ENCODE results near the gene OR1S2. TPM values are rescaled to one million over a fixed set of nuclear protein-coding genes. Genes with fewer than 3 reads are reported as not detected.

OR1S2 gene
- polyA plus RNA-seq, 1 donor from 2014 or later = not detected

- H3K79me2 ChIP-seq (replicated peaks; ENCODE audit: insufficient read depth, low read length) = no peaks in the 10 kb centered on the region
- H3K4me2 ChIP-seq (ENCODE audit: low read length) = no peak overlapping the region
- no peak overlapping the region for H3K27ac ChIP-seq (ENCODE audit: low read length)
- H4K20me1 ChIP-seq (ENCODE audit: insufficient read depth) = no peaks in the 10 kb centered on the region
- no peak for TF ChIP-seq EP300 (conservative IDR thresholded peaks at IDR 0.05; ENCODE audit: poor library complexity, severe bottlenecking)
- no peak for TF ChIP-seq RAD21 (conservative IDR thresholded peaks at IDR 0.05)
- TF ChIP-seq SMC3 (conservative IDR thresholded peaks at IDR 0.05; ENCODE audit: poor library complexity) = no peak
- TF ChIP-seq MXI1 (conservative IDR thresholded peaks at IDR 0.05; ENCODE audit: poor library complexity, severe bottlenecking) = no peak
- TF ChIP-seq CTCF (IDR thresholded peaks at IDR 0.05; ENCODE audit: poor library complexity, severe bottlenecking) = no peak
- no peak for TF ChIP-seq REST (IDR thresholded peaks at IDR 0.05; ENCODE audit: borderline replicate concordance)
- no peak for TF ChIP-seq TAF1 (IDR thresholded peaks at IDR 0.05; ENCODE audit: low read depth)
- TF ChIP-seq POLR2AphosphoS5 (IDR thresholded peaks at IDR 0.05) = no peak
- TF ChIP-seq EZH2 (IDR thresholded peaks at IDR 0.05; ENCODE audit: borderline replicate concordance, insufficient read depth, low read length, poor library complexity, severe bottlenecking) = no peak
- no peak overlapping the region for H2AFZ ChIP-seq (ENCODE audit: low read depth, low read length)
- H3K27me3 ChIP-seq (ENCODE audit: insufficient read depth, low read depth, low read length) = no peaks in the 10 kb centered on the region
- H3K36me3 ChIP-seq (ENCODE audit: insufficient read depth, low read length) = no peaks in the 10 kb centered on the region
- H3K9me2 ChIP-seq (ENCODE audit: insufficient read depth, low read length) = no peaks in the 10 kb centered on the region
- H3K4me3 ChIP-seq (ENCODE audit: low read length) = no peak overlapping the region
- H3K9me3 ChIP-seq (ENCODE audit: low read length) = no peaks in the 10 kb centered on the region
- no peaks in the 10 kb centered on the region for H3F3A ChIP-seq (ENCODE audit: insufficient read depth, low read length, poor library complexity, severe bottlenecking)
- H3K9ac ChIP-seq (ENCODE audit: low read length) = no peak overlapping the region
Measured at GRCh38 chr11:58193391-58193790, 10.6 kb downstream of the OR1S2 start.

- no peak overlapping the region for H3K9ac ChIP-seq (ENCODE audit: low read length)
- H3K27me3 ChIP-seq (ENCODE audit: insufficient read depth, low read depth, low read length) = no peaks in the 10 kb centered on the region
- H3K79me2 ChIP-seq (replicated peaks; ENCODE audit: insufficient read depth, low read length) = no peaks in the 10 kb centered on the region
- H4K20me1 ChIP-seq (ENCODE audit: insufficient read depth) = no peaks in the 10 kb centered on the region
- no peaks in the 10 kb centered on the region for H3K9me3 ChIP-seq (ENCODE audit: low read length)
- no peak for TF ChIP-seq RAD21 (conservative IDR thresholded peaks at IDR 0.05)
- no peak for TF ChIP-seq SMC3 (conservative IDR thresholded peaks at IDR 0.05; ENCODE audit: poor library complexity)
- no peak overlapping the region for H3K27ac ChIP-seq (ENCODE audit: low read length)
- no peak overlapping the region for H3K4me3 ChIP-seq (ENCODE audit: low read length)
- no peak overlapping the region for H3K4me2 ChIP-seq (ENCODE audit: low read length)
- H2AFZ ChIP-seq (ENCODE audit: low read depth, low read length) = no peak overlapping the region
- no peaks in the 10 kb centered on the region for H3K36me3 ChIP-seq (ENCODE audit: insufficient read depth, low read length)
- H3K9me2 ChIP-seq (ENCODE audit: insufficient read depth, low read length) = no peaks in the 10 kb centered on the region
- H3F3A ChIP-seq (ENCODE audit: insufficient read depth, low read length, poor library complexity, severe bottlenecking) = no peaks in the 10 kb centered on the region
Measured at GRCh38 chr11:58192229-58192628, 11.7 kb downstream of the OR1S2 start.

GRCh38 chr11:58188770-58189169 lies 15.2 kb downstream of the OR1S2 start, which contains the start of gene OR9Q2:
OR9Q2 (plus strand) TSS chr11:58189070; CDS start chr11:58190491, 1,421 bp downstream.
- H3K4me2 ChIP-seq (ENCODE audit: low read length) = no peak within 1 kb of the TSS
- no peaks in the 10 kb centered on the region for H3K9me2 ChIP-seq (ENCODE audit: insufficient read depth, low read length)
- H3K36me3 ChIP-seq (ENCODE audit: insufficient read depth, low read length) = no peaks in the 10 kb centered on the region
- H2AFZ ChIP-seq (ENCODE audit: low read depth, low read length) = no peak within 1 kb of the TSS
- no peak within 1 kb of the TSS for H3K4me3 ChIP-seq (ENCODE audit: low read length)
- no peak within 1 kb of the TSS for H3K9ac ChIP-seq (ENCODE audit: low read length)
- no peak within 1 kb of the TSS for H3K27ac ChIP-seq (ENCODE audit: low read length)
- no peaks in the 10 kb centered on the region for H3K79me2 ChIP-seq (replicated peaks; ENCODE audit: insufficient read depth, low read length)
- TF ChIP-seq SMC3 (conservative IDR thresholded peaks at IDR 0.05; ENCODE audit: poor library complexity) = no peak
- TF ChIP-seq RAD21 (conservative IDR thresholded peaks at IDR 0.05) = no peak
- no peak for TF ChIP-seq EZH2 (IDR thresholded peaks at IDR 0.05; ENCODE audit: borderline replicate concordance, insufficient read depth, low read length, poor library complexity, severe bottlenecking)
- TF ChIP-seq TAF1 (IDR thresholded peaks at IDR 0.05; ENCODE audit: low read depth) = no peak
- TF ChIP-seq MXI1 (conservative IDR thresholded peaks at IDR 0.05; ENCODE audit: poor library complexity, severe bottlenecking) = no peak
- TF ChIP-seq REST (IDR thresholded peaks at IDR 0.05; ENCODE audit: borderline replicate concordance) = no peak
- no peak for TF ChIP-seq EP300 (conservative IDR thresholded peaks at IDR 0.05; ENCODE audit: poor library complexity, severe bottlenecking)
- H4K20me1 ChIP-seq (ENCODE audit: insufficient read depth) = no peaks in the 10 kb centered on the region
- no peaks in the 10 kb centered on the region for H3K9me3 ChIP-seq (ENCODE audit: low read length)
- no peaks in the 10 kb centered on the region for H3K27me3 ChIP-seq (ENCODE audit: insufficient read depth, low read depth, low read length)
- no peaks in the 10 kb centered on the region for H3F3A ChIP-seq (ENCODE audit: insufficient read depth, low read length, poor library complexity, severe bottlenecking)
